ENCODE data around the gene LARGE1.

- TF ChIP-seq ATF3 (IDR thresholded peaks at IDR 0.05) (no peak), CTCF (IDR thresholded peaks at IDR 0.05 in 2 of 3, conservative IDR thresholded peaks at IDR 0.05 in 1 of 3; ENCODE audit: borderline replicate concordance in 1 of 3, insufficient read depth in 1 of 3, low read depth in 2 of 3, low read length in 2 of 3) (no peak), JUND (IDR thresholded peaks at IDR 0.05) (no peak), POLR2A (IDR thresholded peaks at IDR 0.05; ENCODE audit: borderline replicate concordance, extremely low read depth, insufficient read depth, insufficient read length) (no peak), RAD21 (IDR thresholded peaks at IDR 0.05; ENCODE audit: low read depth) (no peak), REST (IDR thresholded peaks at IDR 0.05; ENCODE audit: low read depth) (no peak), SIN3A (IDR thresholded peaks at IDR 0.05; ENCODE audit: low read depth) (no peak), ZNF274 (IDR thresholded peaks at IDR 0.05; ENCODE audit: low read depth, low read length) (no peak), EZH2 (IDR thresholded peaks at IDR 0.05) (no peak), EGR1 (IDR thresholded peaks at IDR 0.05; ENCODE audit: low read depth) (no peak), EZH2phosphoT487 (IDR thresholded peaks at IDR 0.05; ENCODE audit: borderline replicate concordance) (no peak), ZBTB33 (IDR thresholded peaks at IDR 0.05; ENCODE audit: extremely low read depth, insufficient replicate concordance, low read length) (no peak)
Measured at GRCh38 chr22:33464698-33465097, 455.6 kb downstream of the LARGE1 start.
